IMR-90 (cell line): Measurements from ENCODE around the gene AAGAB. TPM values are rescaled to one million over a fixed set of nuclear protein-coding genes. Genes with fewer than 3 reads are reported as not detected.

Source experiments
- ATAC-seq: fragments of 200-7000 bp; cut with Tn5 transposase; 2 replicates; pipeline ENCODE4 v1.9.1; 2020; ENCODE audit warnings: low read depth, mild to moderate bottlenecking, moderate library complexity
- BruUV-seq: library from RNA; stranded (reverse); fragments of 400-500 nt; replicated peaks from 2 replicates; lab custom pipeline; 2021; lab: Mats Ljungman, UMichigan
- CTCF ChIA-PET: fragments of 300-600 bp; formaldehyde crosslinking; extraction: SDS; loops from one replicate; lab custom pipeline; 2021; ENCODE audit warnings: antibody characterized with exemption; lab: Yijun Ruan, JAX
- POLR2A ChIA-PET: fragments of 300-600 bp; sonication (Branson Sonifier 250); formaldehyde crosslinking; loops from one replicate; lab custom pipeline; 2022; ENCODE audit warnings: antibody characterized with exemption; ENCODE audit not compliant: unreplicated experiment; lab: Charles Lee
- DNase-seq: peaks from one replicate; pipeline ENCODE4 v3.0.0; 2013
- H2AFZ ChIP-seq: replicated peaks from 2 replicates; pipeline ENCODE3; 2013; ENCODE audit warnings: low read length, mild to moderate bottlenecking; ENCODE audit not compliant: poor library complexity
- H2AK5ac ChIP-seq: 2 replicates; pipeline ENCODE4 v1.6.1; 2013; ENCODE audit warnings: low read depth, low read length, inconsistent platforms
- H2AK9ac ChIP-seq: replicated peaks from 2 replicates; pipeline ENCODE3; 2013; ENCODE audit warnings: mild to moderate bottlenecking, low read depth, low read length, moderate library complexity; ENCODE audit not compliant: poor library complexity
- H2BK120ac ChIP-seq: 2 replicates; pipeline ENCODE4 v1.6.1; 2013; ENCODE audit warnings: low read depth, low read length, inconsistent platforms
- H2BK15ac ChIP-seq: 3 replicates; pipeline ENCODE4 v1.6.1; 2013; ENCODE audit warnings: low read depth, low read length, inconsistent platforms
- H2BK20ac ChIP-seq: 2 replicates; pipeline ENCODE4 v1.6.1; 2013; ENCODE audit warnings: low read depth, mild to moderate bottlenecking, inconsistent platforms, low read length, moderate library complexity
- H2BK5ac ChIP-seq: 2 replicates; pipeline ENCODE4 v1.6.1; 2013; ENCODE audit warnings: mild to moderate bottlenecking, low read depth, low read length, inconsistent platforms; ENCODE audit not compliant: poor library complexity, severe bottlenecking
- H3K14ac ChIP-seq: replicated peaks from 2 replicates; pipeline ENCODE4 v1.6.1; 2013; ENCODE audit warnings: low read depth, low read length, inconsistent platforms
- H3K18ac ChIP-seq: 2 replicates; pipeline ENCODE4 v1.6.1; 2013; ENCODE audit warnings: low read depth, low read length, control low read depth
- H3K23ac ChIP-seq: 2 replicates; pipeline ENCODE4 v1.6.1; 2013; ENCODE audit warnings: low read depth, low read length, inconsistent platforms
- H3K27ac ChIP-seq: 2 replicates; pipeline ENCODE4 v1.5.1; 2013; ENCODE audit warnings: mild to moderate bottlenecking, control low read depth, low read length; ENCODE audit not compliant: insufficient read depth
- H3K27me3 ChIP-seq: 2 replicates; pipeline ENCODE4 v1.6.1; 2013; ENCODE audit warnings: low read length; ENCODE audit not compliant: control insufficient read depth, insufficient read depth
- H3K36me3 ChIP-seq: 2 replicates; pipeline ENCODE4 v1.6.1; 2013; ENCODE audit warnings: low read length, mixed read lengths; ENCODE audit not compliant: control insufficient read depth, insufficient read depth
- H3K4ac ChIP-seq: 2 replicates; pipeline ENCODE4 v1.6.1; 2013; ENCODE audit warnings: low read depth, low read length, inconsistent platforms
- H3K4me1 ChIP-seq: 2 replicates; pipeline ENCODE4 v1.6.1; 2013; ENCODE audit warnings: low read length, mixed read lengths; ENCODE audit not compliant: control insufficient read depth, insufficient read depth
- H3K4me2 ChIP-seq: 2 replicates; pipeline ENCODE4 v1.6.1; 2013; ENCODE audit warnings: low read depth, mild to moderate bottlenecking, control low read depth, low read length, moderate library complexity
- H3K4me3 ChIP-seq: 2 replicates; pipeline ENCODE4 v1.5.1; 2013; ENCODE audit warnings: low read depth, mild to moderate bottlenecking, control low read depth, low read length, moderate library complexity; ENCODE audit not compliant: insufficient read depth
- H3K56ac ChIP-seq: 2 replicates; pipeline ENCODE4 v1.6.1; 2013; ENCODE audit warnings: low read length, inconsistent platforms; ENCODE audit not compliant: insufficient read depth; ENCODE audit errors: extremely low read depth
- H3K79me1 ChIP-seq, 2 experiments: 2 replicates each; pipeline ENCODE4 v1.6.1; 2013; ENCODE audit warnings: low read length in 2 of 2, inconsistent platforms in 1 of 2, low read depth in 1 of 2
- H3K9ac ChIP-seq: 2 replicates; pipeline ENCODE4 v1.6.1; 2013; ENCODE audit warnings: low read depth, low read length, control low read depth
- H3K9me1 ChIP-seq: 2 replicates; pipeline ENCODE4 v1.6.1; 2013; ENCODE audit warnings: low read length, inconsistent platforms; ENCODE audit not compliant: insufficient read depth
- H3K9me3 ChIP-seq: 2 replicates; pipeline ENCODE4 v1.6.1; 2013; ENCODE audit warnings: low read length; ENCODE audit not compliant: control insufficient read depth, insufficient read depth
- H4K20me1 ChIP-seq: 2 replicates; pipeline ENCODE4 v1.6.1; 2013; ENCODE audit warnings: low read length, inconsistent platforms; ENCODE audit not compliant: insufficient read depth
- H4K5ac ChIP-seq: 2 replicates; pipeline ENCODE4 v1.6.1; 2013; ENCODE audit warnings: mild to moderate bottlenecking, low read depth, low read length, control low read depth
- H4K8ac ChIP-seq, 2 experiments: 2 replicates each; pipeline ENCODE4 v1.6.1; 2013; ENCODE audit warnings: low read depth in 2 of 2, low read length in 2 of 2, control low read depth in 1 of 2, inconsistent platforms in 1 of 2
- H4K91ac ChIP-seq: 2 replicates; pipeline ENCODE4 v1.6.1; 2013; ENCODE audit warnings: low read depth, low read length, inconsistent platforms; ENCODE audit not compliant: insufficient read depth
- BHLHE40 ChIP-seq: fragments of 150-350 bp; IDR thresholded peaks from 2 replicates; pipeline ENCODE4 v1.6.1; 2016; ENCODE audit warnings: mild to moderate bottlenecking, low read depth, low read length
- CEBPB ChIP-seq: IDR thresholded peaks from 2 replicates; pipeline ENCODE4 v1.6.1; 2012; ENCODE audit warnings: low read depth, low read length, improper control_type of control experiment
- CHD1 ChIP-seq: IDR thresholded peaks from 2 replicates; pipeline ENCODE4 v1.6.1; 2012; ENCODE audit warnings: low read depth, low read length, improper control_type of control experiment
- MAFK ChIP-seq: IDR thresholded peaks from 2 replicates; pipeline ENCODE4 v1.6.1; 2012; ENCODE audit warnings: low read depth, low read length, improper control_type of control experiment
- MAZ ChIP-seq: IDR thresholded peaks from 2 replicates; pipeline ENCODE4 v1.6.1; 2012; ENCODE audit warnings: low read depth, mild to moderate bottlenecking, low read length, improper control_type of control experiment, moderate library complexity, borderline replicate concordance
- MXI1 ChIP-seq: IDR thresholded peaks from 2 replicates; pipeline ENCODE4 v1.6.1; 2012; ENCODE audit warnings: low read depth, mild to moderate bottlenecking, low read length, moderate library complexity, borderline replicate concordance
- POLR2A ChIP-seq: IDR thresholded peaks from 2 replicates; pipeline ENCODE4 v1.6.1; 2012; ENCODE audit warnings: mild to moderate bottlenecking, low read depth, low read length
- RCOR1 ChIP-seq: IDR thresholded peaks from 2 replicates; pipeline ENCODE4 v1.6.1; 2012; ENCODE audit warnings: mild to moderate bottlenecking, low read length, improper control_type of control experiment; ENCODE audit not compliant: insufficient replicate concordance
- RFX5 ChIP-seq: IDR thresholded peaks from 2 replicates; pipeline ENCODE4 v1.8.0; 2012; ENCODE audit warnings: low read depth, mild to moderate bottlenecking, low read length, moderate library complexity
- SMC3 ChIP-seq: fragments of 150-350 bp; IDR thresholded peaks from 2 replicates; pipeline ENCODE4 v1.6.1; 2016; ENCODE audit warnings: low read depth, mild to moderate bottlenecking, antibody characterized with exemption, low read length, moderate library complexity
- WGBS, 2 experiments: methylation state at CpG; one replicate each; pipeline versions ENCODE4 v1.1.5 to v1.1.7; 2013; ENCODE audit warnings: missing lambda C conversion rate in 2 of 2; ENCODE audit not compliant: insufficient read length in 1 of 2; ENCODE audit errors: extremely low coverage in 2 of 2; 5-methylcytosine and 5-hydroxymethylcytosine counted together
- dilution Hi-C: fragments of 300-500 bp; cut with HindIII; formaldehyde crosslinking; loops from one replicate; pipeline ENCODE4 v1.14.3; 2018; ENCODE audit warnings: low sequenced_read_pairs; ENCODE audit not compliant: unreplicated experiment
- in situ Hi-C: fragments of 300-500 bp; cut with MboI; formaldehyde crosslinking; loops from 3 replicates; pipeline ENCODE4 v1.14.3; 2019; ENCODE audit warnings: low sequenced_read_pairs, inconsistent platforms, mixed read lengths
- intact Hi-C: fragments of 100-400 bp; cut with micrococcal nuclease; formaldehyde crosslinking; loops from 2 replicates; pipeline ENCODE4 v1.10.0; 2022
- polyA plus RNA-seq, 3 experiments: library from polyadenylated mRNA; depleted of rRNA; stranded (reverse); fragments of >200 nt; gene quantifications; 2 replicates each; pipeline ENCODE4 v1.2.3, GENCODE V29; 2012; ENCODE audit warnings: low replicate concordance in 1 of 3
- total RNA-seq: library from RNA; depleted of rRNA; stranded (reverse); fragments of >200 nt; gene quantifications from 2 replicates; pipeline ENCODE4 v1.2.3, GENCODE V29; 2012

Gene AAGAB
- total and polyA plus RNA-seq, 2 of the 4 experiments (the other 2 are of a cell fraction): 26.1 to 69.7 TPM

DNA sequence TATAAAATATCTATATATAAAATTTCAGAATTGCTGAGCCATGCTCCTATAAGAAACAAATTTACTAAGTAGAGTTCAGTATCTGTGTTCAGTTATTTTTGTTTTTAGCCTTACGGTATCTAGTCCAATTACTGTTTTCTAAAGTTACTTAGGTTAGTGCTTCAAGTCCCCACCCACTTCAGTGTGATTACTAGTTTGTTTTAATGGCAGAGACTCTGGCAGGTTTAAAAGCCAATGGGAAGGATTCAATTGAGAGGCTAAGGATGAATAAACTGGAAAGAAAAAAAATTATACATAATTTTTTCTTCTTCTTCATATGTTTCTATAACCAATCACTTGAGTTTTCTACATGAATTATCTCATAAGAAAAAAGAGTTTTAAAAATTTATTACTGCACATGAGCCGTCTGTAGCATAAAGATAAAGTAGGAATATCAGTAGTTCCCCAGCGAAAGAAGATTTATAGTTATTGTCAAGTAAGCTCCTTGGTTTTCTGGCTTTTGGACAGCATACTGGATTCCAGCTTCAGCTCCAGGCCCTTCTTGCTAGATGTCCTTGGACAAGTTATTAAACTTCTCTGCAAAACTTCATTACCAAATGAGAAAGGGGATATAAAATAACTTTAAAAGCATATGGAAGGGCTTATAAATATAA, 46.8 kb downstream of the AAGAB start:
- CTCF ChIA-PET: no interaction called here
- in situ Hi-C loops: no loop called here
- Histone ChIP-seq H2BK15ac (no peak overlapping the region), H3K23ac (no peak overlapping the region), H3K56ac (no peak overlapping the region), H2AK5ac (no peak overlapping the region), H3K18ac (no peak overlapping the region), H3K27ac (no peak overlapping the region), H2BK20ac (no peak overlapping the region), H3K14ac (no peak overlapping the region), H3K79me1 (peaks cover under 1 to 6% of the 10 kb centered on the region in 2 experiments; a peak in 1 of 4 replicates), H2BK5ac (no peak overlapping the region), H3K4ac (no peak overlapping the region), H3K27me3 (no peaks in the 10 kb centered on the region), H4K5ac (no peak overlapping the region), H4K91ac (no peak overlapping the region), H4K8ac (no peak overlapping the region), H3K9ac (no peak overlapping the region), H4K20me1 (no peaks in the 10 kb centered on the region), H3K4me3 (no peak overlapping the region), H3K4me2 (no peak overlapping the region), H3K9me3 (no peaks in the 10 kb centered on the region), H2BK120ac (no peak overlapping the region), H3K4me1 (peaks cover under 1% of the 10 kb centered on the region; the same call in 1 of the 2 replicates), H3K9me1 (peaks cover 3% of the 10 kb centered on the region; the same call in 1 of the 2 replicates), H2AK9ac (no peak overlapping the region), H2AFZ (no peak overlapping the region), H3K36me3 (peaks cover 4% of the 10 kb centered on the region)
- no peak for TF ChIP-seq RFX5
- TF ChIP-seq SMC3: no peak
- no peak for TF ChIP-seq POLR2A
- TF ChIP-seq CEBPB: no peak
- TF ChIP-seq BHLHE40: no peak
- no peak for TF ChIP-seq MAFK
- TF ChIP-seq MXI1: no peak
- no peak for TF ChIP-seq RCOR1
- no peak for TF ChIP-seq CHD1
- no peak for TF ChIP-seq MAZ
- dilution Hi-C loops: no loop called here
- POLR2A ChIA-PET: no interaction called here
- intact Hi-C loops: no loop called here
- no CpG with 5 or more reads among the region's 3 CpGs for WGBS, 2 experiments
- BruUV-seq: no TSS peak
- ATAC-seq (no peak), DNase-seq (no peak)
